GM21619 (cell line): Measurements from ENCODE around the gene ROM1.
"Not testable (repeated sequence)": the region's sequence is repeated elsewhere in the genome, so short reads cannot be mapped to it uniquely, and the experiment has no call there.

Experiments used
- ATAC-seq: cut with Tn5 transposase; IDR thresholded peaks from one replicate; pipeline ENCODE4 v1.9.1; 2021; ENCODE audit not compliant: unreplicated experiment

The ROM1 gene

DNA sequence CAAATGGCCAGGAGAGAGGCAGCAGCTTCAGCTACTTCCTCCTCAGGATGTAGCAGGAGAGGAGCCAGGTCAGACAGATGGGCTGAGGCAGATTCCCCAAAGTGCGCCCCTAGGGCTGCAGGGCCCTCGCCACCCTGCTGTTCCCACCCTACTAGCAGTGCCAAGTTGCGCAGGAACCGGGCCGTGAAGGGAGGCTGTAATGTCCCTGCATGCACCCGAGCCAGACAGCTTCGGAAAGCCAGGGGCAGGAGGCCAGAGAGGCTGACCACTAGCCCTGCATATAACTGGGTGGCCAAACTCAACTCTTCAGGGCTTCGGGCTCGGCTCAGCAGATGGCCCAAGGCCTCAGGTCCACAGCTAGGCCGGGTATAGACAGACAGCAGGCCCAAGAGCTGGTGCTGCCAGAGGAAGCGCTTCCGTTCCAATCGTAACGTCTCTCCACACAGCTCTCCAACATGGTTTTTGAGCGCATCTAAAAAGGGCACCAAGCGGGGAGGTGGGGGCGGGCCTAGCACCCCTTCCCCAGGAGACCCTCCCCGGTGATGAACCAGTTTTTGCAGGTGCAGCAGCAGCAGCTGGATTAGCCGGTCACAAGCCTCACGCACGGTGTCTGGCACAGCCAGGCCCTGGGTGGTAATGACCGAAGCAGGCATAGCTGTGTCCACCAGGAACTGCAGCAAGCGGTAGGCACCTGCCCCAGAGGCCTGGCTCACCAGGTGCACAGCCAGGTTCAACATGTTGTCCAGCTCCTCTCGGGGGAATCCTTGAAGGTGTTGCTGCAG lies 35.3 kb downstream of the ROM1 start:
- ATAC-seq = no peak

- no peak for ATAC-seq
Observed at GRCh38 chr11:62648967-62649364, 35.9 kb downstream of the ROM1 start.

GRCh38 chr11:62649486-62649885 lies 36.4 kb downstream of the ROM1 start:
- ATAC-seq = no peak

- ATAC-seq = not testable (repeated sequence)
Observed at GRCh38 chr11:62650283-62650682, 37.2 kb downstream of the ROM1 start.

DNA sequence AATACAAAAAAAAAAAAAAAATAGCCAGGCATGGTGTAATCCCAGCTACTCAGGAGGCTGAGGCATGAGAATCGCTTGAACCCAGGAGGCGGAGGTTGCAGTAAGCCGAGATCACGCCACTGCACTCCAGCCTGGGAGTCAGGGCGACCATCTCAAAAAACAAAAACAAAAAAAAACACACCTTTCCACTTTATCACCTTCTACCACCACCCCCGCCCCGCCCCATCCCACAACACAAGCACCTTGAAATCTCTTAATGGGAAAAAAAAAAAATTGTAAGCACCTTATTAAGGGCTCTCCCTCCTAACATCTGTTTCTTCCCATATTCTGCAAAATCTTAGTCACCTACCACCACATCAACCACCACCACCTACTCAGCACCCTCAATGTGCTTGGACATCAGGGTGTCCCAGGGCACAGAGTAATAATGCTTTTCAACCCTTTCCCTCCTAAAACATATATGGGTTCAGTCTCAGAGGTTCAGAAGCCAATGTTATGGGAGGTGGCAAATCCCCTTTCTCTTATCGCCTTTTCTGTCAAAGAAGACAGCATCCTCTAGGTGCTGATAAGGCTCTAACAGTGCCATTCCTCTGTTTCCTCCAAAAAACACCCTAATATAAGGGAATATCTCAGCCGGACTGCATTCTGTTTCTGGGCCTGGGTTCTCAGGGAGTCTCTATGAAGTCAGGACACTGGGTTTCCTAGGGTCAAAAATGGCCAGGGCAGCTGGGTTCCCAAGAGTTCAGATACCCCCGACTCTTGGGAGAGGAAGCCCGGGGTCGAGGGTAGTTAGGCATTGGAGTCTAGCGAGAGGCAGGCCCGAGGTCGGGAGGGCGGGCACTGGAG lies 39.3 kb downstream of the ROM1 start:
- ATAC-seq = peak; percentile 19

- ATAC-seq = no peak
Observed at GRCh38 chr11:62654297-62654696, 41.2 kb downstream of the ROM1 start.

DNA sequence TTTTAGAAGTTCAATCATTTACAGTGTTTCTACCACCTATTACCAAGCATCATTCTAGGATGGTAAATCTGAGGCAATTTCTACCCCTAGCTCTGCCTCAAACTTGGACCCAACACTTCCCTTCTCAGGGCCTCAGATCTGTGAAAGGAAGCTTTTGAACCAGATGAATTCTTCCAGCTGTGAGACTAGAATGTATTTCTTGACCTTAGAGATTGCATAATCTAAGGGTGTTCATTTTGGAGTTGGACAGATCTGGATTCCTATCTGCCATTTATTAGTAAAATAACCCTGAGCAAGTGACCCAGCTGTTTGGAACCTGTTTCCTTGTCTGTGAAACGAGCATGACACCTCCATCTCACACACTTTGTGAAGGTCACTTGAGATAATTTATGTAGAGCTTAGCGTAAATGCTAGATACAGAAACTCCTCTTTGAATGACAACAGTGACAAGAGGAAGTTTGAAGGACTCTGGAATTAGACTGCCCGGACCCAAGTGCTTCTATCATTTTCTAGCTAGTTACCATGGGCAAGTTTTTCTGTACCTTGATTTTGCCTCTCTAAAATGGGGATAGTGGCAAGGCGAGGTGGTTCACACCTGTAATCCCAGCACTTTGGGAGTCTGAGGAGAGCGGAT lies 43.9 kb downstream of the ROM1 start:
- ATAC-seq = no peak

- peak; percentile 24 for ATAC-seq
Observed at GRCh38 chr11:62664405-62665074, 51.5 kb downstream of the ROM1 start.
